ENCODE measurements around the gene RPS6KA1. TPM values are rescaled to one million over a fixed set of nuclear protein-coding genes. Genes with fewer than 3 reads are reported as not detected.

The RPS6KA1 gene
- polyA plus RNA-seq, 1 experiment, result 3.2 TPM

DNA sequence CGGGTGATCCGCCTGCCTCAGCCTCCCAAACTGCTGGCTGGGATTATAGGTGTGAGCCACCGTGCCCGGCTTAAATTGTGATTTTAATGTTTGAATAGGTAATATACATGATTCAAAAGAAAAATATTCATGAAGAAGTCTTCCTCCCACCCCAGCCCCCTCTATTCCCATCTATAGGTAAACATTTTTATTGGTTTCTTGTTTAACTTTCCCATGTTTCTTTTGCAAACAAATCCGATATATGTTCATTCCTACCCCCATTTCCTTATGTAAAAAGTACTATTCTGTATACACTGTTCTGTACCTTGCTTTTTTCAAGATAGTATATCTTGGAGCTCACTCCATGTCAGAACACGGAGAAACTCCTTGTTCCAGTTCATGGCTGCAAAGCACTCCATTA lies 23.2 kb downstream of the RPS6KA1 start:
- TF ChIP-seq, protein P1, sequence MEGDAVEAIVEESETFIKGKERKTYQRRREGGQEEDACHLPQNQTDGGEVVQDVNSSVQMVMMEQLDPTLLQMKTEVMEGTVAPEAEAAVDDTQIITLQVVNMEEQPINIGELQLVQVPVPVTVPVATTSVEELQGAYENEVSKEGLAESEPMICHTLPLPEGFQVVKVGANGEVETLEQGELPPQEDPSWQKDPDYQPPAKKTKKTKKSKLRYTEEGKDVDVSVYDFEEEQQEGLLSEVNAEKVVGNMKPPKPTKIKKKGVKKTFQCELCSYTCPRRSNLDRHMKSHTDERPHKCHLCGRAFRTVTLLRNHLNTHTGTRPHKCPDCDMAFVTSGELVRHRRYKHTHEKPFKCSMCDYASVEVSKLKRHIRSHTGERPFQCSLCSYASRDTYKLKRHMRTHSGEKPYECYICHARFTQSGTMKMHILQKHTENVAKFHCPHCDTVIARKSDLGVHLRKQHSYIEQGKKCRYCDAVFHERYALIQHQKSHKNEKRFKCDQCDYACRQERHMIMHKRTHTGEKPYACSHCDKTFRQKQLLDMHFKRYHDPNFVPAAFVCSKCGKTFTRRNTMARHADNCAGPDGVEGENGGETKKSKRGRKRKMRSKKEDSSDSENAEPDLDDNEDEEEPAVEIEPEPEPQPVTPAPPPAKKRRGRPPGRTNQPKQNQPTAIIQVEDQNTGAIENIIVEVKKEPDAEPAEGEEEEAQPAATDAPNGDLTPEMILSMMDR (IDR thresholded peaks at IDR 0.05; ENCODE audit: insufficient read depth, low read depth, low read length), result no peak
- Histone ChIP-seq H3K27me3 (ENCODE audit: control insufficient read depth, insufficient read depth, low read length) (no peaks in the 10 kb centered on the region), H3K36me3 (ENCODE audit: control insufficient read depth, insufficient read depth, low read length) (no peaks in the 10 kb centered on the region; the same call in none of the 2 replicates), H3K4me3 (ENCODE audit: low read depth, low read length) (no peak overlapping the region)
- ChIA-PET CTCF (interaction anchor here (0.6 to 1.3 kb wide), 2 partner anchors 16 to 259 kb away, joined by 3 read pairs; no protein-coding TSS in a partner anchor), POLR2A (interaction anchor here (0.6 kb wide), 1 partner anchor 9 kb away, joined by 5 read pairs; no protein-coding TSS in a partner anchor)
- DNase-seq (ENCODE audit: low read depth), result no peak

DNA sequence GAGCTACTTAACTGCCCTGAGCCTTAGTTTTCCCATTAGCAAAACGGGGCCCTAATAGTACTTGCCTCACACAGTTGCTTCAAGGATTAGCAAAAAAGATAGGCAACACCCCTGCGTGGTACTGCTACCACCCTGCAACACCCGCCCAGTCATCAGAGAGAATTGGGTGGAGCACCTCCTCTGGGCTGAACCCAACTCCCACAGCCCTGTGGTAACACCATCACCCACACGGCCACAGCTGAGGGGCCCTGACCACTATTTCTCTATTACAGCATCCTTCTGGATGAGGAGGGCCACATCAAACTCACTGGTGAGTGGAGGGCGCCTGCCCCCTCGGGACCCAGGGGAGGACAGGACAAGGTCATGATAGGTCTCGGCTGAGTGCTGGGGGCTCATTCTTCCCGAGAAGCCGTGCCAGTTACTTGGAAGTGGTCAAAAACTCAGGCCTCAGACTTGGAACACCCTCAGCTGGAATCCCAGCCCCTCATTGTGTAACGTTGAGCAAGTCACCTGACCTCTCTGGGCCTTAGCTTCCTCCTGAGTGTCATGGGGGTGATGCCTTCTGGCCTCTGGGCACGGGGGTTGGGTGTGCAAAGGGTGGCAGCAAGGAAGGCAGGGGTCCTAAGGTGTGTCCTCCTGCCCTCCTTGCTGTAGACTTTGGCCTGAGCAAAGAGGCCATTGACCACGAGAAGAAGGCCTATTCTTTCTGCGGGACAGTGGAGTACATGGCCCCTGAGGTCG lies 24.6 kb downstream of the RPS6KA1 start:
- TF ChIP-seq, protein P1 (IDR thresholded peaks at IDR 0.05; ENCODE audit: insufficient read depth, low read depth, low read length), result no peak
- no peak for DNase-seq (ENCODE audit: low read depth)
- Histone ChIP-seq H3K4me3 (ENCODE audit: low read depth, low read length) (no peak overlapping the region), H3K36me3 (ENCODE audit: control insufficient read depth, insufficient read depth, low read length) (no peaks in the 10 kb centered on the region; the same call in 1 of the 2 replicates), H3K27me3 (ENCODE audit: control insufficient read depth, insufficient read depth, low read length) (no peaks in the 10 kb centered on the region)
- ChIA-PET POLR2A (no interaction called here), CTCF (interaction anchor here (0.6 to 1.7 kb wide), 2 partner anchors 16 to 256 kb away, joined by 3 to 4 read pairs; no protein-coding TSS in a partner anchor)

DNA sequence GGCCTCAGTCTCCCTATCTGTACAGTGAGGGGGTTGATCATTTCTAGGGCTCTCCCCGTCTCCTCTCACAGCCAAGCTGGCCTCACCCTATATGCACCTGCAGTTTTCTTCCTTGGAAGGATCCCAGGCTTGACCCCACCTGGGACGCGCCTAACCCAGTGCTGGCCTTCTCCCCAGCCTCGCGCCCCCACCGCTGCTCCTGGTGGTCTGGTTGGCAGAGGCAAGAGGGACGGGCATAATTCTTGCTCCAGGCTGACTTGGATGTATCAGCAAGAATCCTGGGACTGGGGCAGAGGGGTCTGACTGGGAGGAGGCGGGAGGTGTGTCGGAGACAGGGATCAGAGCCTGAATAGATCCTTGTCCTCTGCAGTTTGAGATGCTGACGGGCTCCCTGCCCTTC lies 25.2 kb downstream of the RPS6KA1 start:
- CTCF ChIA-PET, result interaction anchor here (1.7 kb wide), 1 partner anchor 17 kb away, joined by 4 read pairs; no protein-coding TSS in a partner anchor
- POLR2A ChIA-PET, result no interaction called here
- DNase-seq (ENCODE audit: low read depth), result no peak

DNA sequence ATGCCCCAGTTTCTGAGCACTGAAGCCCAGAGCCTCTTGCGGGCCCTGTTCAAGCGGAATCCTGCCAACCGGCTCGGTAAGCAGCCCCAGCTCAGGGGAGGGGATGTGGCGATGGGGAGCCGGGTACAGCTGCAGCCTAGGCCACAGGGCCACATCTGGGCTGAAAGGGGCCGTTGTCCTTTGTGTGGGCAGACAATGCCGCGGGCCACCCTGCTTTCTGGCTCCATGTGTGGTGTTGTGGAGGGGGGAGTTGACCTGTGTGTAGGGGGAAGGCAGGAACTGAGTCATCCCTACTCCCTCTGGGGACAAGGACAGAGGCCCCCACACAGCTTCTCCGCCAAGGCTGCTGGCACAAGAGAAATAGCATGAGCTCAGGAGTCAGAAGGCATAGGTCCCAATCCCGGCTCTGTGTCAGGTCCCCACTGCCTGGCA lies 26.0 kb downstream of the RPS6KA1 start:
- ChIA-PET CTCF (interaction anchor here (0.9 to 1.0 kb wide), 2 partner anchors 9 to 21 kb away, joined by 3 to 5 read pairs; no protein-coding TSS in a partner anchor), POLR2A (no interaction called here)
- Histone ChIP-seq H3K4me3 (ENCODE audit: low read depth, low read length) (no peak overlapping the region), H3K27me3 (ENCODE audit: control insufficient read depth, insufficient read depth, low read length) (no peaks in the 10 kb centered on the region), H3K36me3 (ENCODE audit: control insufficient read depth, insufficient read depth, low read length) (no peaks in the 10 kb centered on the region; the same call in 1 of the 2 replicates)
- TF ChIP-seq, protein P1 (IDR thresholded peaks at IDR 0.05; ENCODE audit: insufficient read depth, low read depth, low read length), result no peak
- DNase-seq (ENCODE audit: low read depth), result no peak

More for the DNA sequence above, 25.2 kb downstream of the RPS6KA1 start:
- H3K4me3 ChIP-seq (ENCODE audit: low read depth, low read length), result no peak overlapping the region
- no peaks in the 10 kb centered on the region for H3K27me3 ChIP-seq (ENCODE audit: control insufficient read depth, insufficient read depth, low read length)
- no peaks in the 10 kb centered on the region; the same call in 1 of the 2 replicates for H3K36me3 ChIP-seq (ENCODE audit: control insufficient read depth, insufficient read depth, low read length)
- TF ChIP-seq, protein P1 (IDR thresholded peaks at IDR 0.05; ENCODE audit: insufficient read depth, low read depth, low read length), result no peak

DNA sequence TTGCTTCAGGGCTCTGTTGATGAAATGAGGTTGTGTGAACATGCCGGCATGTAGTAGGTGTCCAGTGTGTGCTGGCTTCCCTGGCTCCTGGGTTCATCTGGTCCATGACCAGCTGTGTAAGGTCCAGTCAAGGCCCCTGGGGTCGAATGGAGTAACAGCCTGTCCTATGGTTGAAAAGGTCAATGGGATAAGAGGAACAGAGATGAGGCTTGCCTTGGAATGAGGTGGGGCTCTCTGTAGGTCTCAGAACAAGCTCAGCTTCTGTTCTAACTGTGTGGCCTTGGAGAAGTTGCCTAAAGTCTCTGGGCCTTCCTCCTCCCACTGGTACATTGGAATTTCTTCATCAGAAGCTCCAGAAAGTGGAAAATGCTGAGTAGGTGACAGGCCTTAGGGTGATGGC lies 26.6 kb downstream of the RPS6KA1 start:
- no peaks in the 10 kb centered on the region; the same call in 1 of the 2 replicates for H3K36me3 ChIP-seq (ENCODE audit: control insufficient read depth, insufficient read depth, low read length)
- H3K27me3 ChIP-seq (ENCODE audit: control insufficient read depth, insufficient read depth, low read length), result no peaks in the 10 kb centered on the region
- DNase-seq (ENCODE audit: low read depth), result no peak
- no peak overlapping the region for H3K4me3 ChIP-seq (ENCODE audit: low read depth, low read length)
- TF ChIP-seq, protein P1 (IDR thresholded peaks at IDR 0.05; ENCODE audit: insufficient read depth, low read depth, low read length), result no peak
- CTCF ChIA-PET, result interaction anchor here (0.9 to 1.0 kb wide), 2 partner anchors 9 to 21 kb away, joined by 3 to 5 read pairs; no protein-coding TSS in a partner anchor
- POLR2A ChIA-PET, result no interaction called here
